Measurements from ENCODE around the gene NUP98.
"Not testable (repeated sequence)": the region's sequence is repeated elsewhere in the genome, so short reads cannot be mapped to it uniquely, and the experiment has no call there.

The NUP98 gene

GRCh38 chr11:3825473-3826154 is 28.3 kb upstream of the NUP98 start:
- peak; percentile 53 for DNase-seq

- peak; percentile 96 for DNase-seq
Measured at GRCh38 chr11:3824714-3825472, 27.5 kb upstream of the NUP98 start.

GRCh38 chr11:3823762-3824506 is 26.6 kb upstream of the NUP98 start:
- no peak for DNase-seq

- no peak for DNase-seq
Measured at GRCh38 chr11:3823303-3823702, 25.9 kb upstream of the NUP98 start.

- no peak for DNase-seq
Measured at GRCh38 chr11:3822312-3822711, 25.0 kb upstream of the NUP98 start.

GRCh38 chr11:3820971-3821370 is 23.6 kb upstream of the NUP98 start:
- DNase-seq, result no peak

- peak; percentile 57 for DNase-seq
Measured at GRCh38 chr11:3817181-3817800, 19.9 kb upstream of the NUP98 start.

- no peak for DNase-seq
Measured at GRCh38 chr11:3816673-3817072, 19.3 kb upstream of the NUP98 start.

- no peak for DNase-seq
Measured at GRCh38 chr11:3815845-3816244, 18.5 kb upstream of the NUP98 start.

GRCh38 chr11:3814832-3815231 is 17.5 kb upstream of the NUP98 start:
- not testable (repeated sequence) for DNase-seq

GRCh38 chr11:3810951-3811350 is 13.6 kb upstream of the NUP98 start:
- DNase-seq, result no peak

- DNase-seq, result no peak
Measured at GRCh38 chr11:3810446-3810845, 13.1 kb upstream of the NUP98 start.

GRCh38 chr11:3809624-3809928 is 12.2 kb upstream of the NUP98 start:
- DNase-seq, result no peak

GRCh38 chr11:3808861-3809623 is 11.7 kb upstream of the NUP98 start:
- peak; percentile 90 for DNase-seq

- DNase-seq, result peak; percentile 84
Measured at GRCh38 chr11:3807909-3808860, 10.8 kb upstream of the NUP98 start, which contains the start of gene PGAP2. TSS of gene PGAP2 (plus strand) at chr11:3808560. CDS start at chr11:3811260, 2,700 bp downstream.

- no peak for DNase-seq
Measured at GRCh38 chr11:3803726-3804495, 6.6 kb upstream of the NUP98 start.

GRCh38 chr11:3802011-3802790 is 4.8 kb upstream of the NUP98 start:
- no peak for DNase-seq

GRCh38 chr11:3799873-3800272 is 2.5 kb upstream of the NUP98 start:
- DNase-seq, result no peak

- DNase-seq, result no peak
Measured at GRCh38 chr11:3799143-3799542, 1.8 kb upstream of the NUP98 start.
